ENCODE measurements around the gene MICU1. TPM values are rescaled to one million over a fixed set of nuclear protein-coding genes. Genes with fewer than 3 reads are reported as not detected.

Gene MICU1
- total RNA-seq, 1 experiment from 2014 or later: 70.5 TPM

DNA sequence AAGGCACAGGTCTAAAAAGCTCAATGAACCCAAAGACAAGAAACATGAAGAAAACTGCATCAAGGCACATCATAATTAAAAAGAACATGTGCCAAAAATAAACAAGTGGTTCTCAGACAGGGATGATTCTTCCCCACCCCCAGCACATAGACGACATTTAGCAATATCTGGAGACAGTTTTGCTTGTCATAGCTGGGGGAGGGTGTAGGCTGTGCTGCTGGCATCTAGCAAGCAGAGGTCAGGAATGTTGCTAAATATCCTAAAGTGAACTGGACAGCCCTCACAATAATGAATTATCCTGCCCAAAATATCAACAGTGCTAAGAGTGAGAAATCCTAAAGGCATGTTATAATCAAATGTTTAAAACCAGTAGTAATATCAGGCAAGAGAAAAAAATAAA, 122.6 kb downstream of the MICU1 start:
- 0 out of 2 replicates have a peak, but pooled peaks cover 3% of the 10 kb centered on the region for H3K36me3 ChIP-seq (ENCODE audit: low read depth)
- no peak overlapping the region for H3K4me3 ChIP-seq
- H3K79me2 ChIP-seq (ENCODE audit: low read depth): no peaks in the 10 kb centered on the region
- CTCF ChIA-PET: no interaction called here
- peaks cover 9% of the 10 kb centered on the region for H3K9me3 ChIP-seq (ENCODE audit: insufficient read depth, low read depth)
- H3K27ac ChIP-seq: no peak overlapping the region
- intact Hi-C loops (cut with micrococcal nuclease; ENCODE audit: unreplicated experiment): no loop called here
- no peaks in the 10 kb centered on the region for H3K9me2 ChIP-seq (ENCODE audit: insufficient read depth)
- TF ChIP-seq CTCF (conservative IDR thresholded peaks at IDR 0.05) (no peak), EZH2 (IDR thresholded peaks at IDR 0.05; ENCODE audit: low read depth) (no peak)
- no peak overlapping the region for H2AFZ ChIP-seq
- no peak overlapping the region for H3K4me2 ChIP-seq
- no peaks in the 10 kb centered on the region for H3F3A ChIP-seq (ENCODE audit: insufficient read depth, low read depth)
- H3K4me1 ChIP-seq (replicated peaks; ENCODE audit: insufficient read depth): peaks cover 7% of the 10 kb centered on the region; the same call in 1 of the 2 replicates
- H3K27me3 ChIP-seq (ENCODE audit: insufficient read depth, low read depth): no peaks in the 10 kb centered on the region
- BruUV-seq (replicated peaks): no TSS peak
- POLR2A ChIA-PET (ENCODE audit: unreplicated experiment): no interaction called here
- no peak for DNase-seq
- no peaks in the 10 kb centered on the region for H4K20me1 ChIP-seq (ENCODE audit: insufficient read depth)

DNA sequence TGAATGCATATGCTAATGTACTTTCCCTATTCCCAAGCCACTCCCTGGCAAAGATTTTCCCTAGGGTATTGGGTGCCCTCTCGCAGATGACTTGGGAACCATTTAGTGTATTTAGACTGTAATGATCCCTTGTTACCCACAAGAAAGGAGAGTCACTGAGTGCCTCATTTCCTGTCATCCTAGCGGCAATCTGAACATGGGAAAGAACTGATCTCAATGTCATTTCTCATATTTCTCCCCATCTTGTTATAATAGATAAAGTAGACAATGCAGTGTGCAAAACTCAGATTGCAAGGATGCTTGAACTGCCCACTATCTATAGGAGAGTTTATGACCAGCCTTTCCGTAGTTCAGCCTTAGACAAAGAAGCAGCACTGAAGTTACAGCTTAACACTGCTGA, 123.3 kb downstream of the MICU1 start:
- no peaks in the 10 kb centered on the region for H3K9me2 ChIP-seq (ENCODE audit: insufficient read depth)
- H3K36me3 ChIP-seq (ENCODE audit: low read depth): 0 out of 2 replicates have a peak, but pooled peaks cover 3% of the 10 kb centered on the region
- CTCF ChIA-PET: no interaction called here
- intact Hi-C loops (cut with micrococcal nuclease; ENCODE audit: unreplicated experiment): no loop called here
- H3K4me3 ChIP-seq: no peak overlapping the region
- H3K27me3 ChIP-seq (ENCODE audit: insufficient read depth, low read depth): no peaks in the 10 kb centered on the region
- no peaks in the 10 kb centered on the region for H4K20me1 ChIP-seq (ENCODE audit: insufficient read depth)
- H3K79me2 ChIP-seq (ENCODE audit: low read depth): no peaks in the 10 kb centered on the region
- no peaks in the 10 kb centered on the region for H3F3A ChIP-seq (ENCODE audit: insufficient read depth, low read depth)
- no peak overlapping the region for H3K4me2 ChIP-seq
- no peak overlapping the region for H2AFZ ChIP-seq
- no peak overlapping the region for H3K27ac ChIP-seq
- no TSS peak for BruUV-seq (replicated peaks)
- POLR2A ChIA-PET (ENCODE audit: unreplicated experiment): no interaction called here
- peaks cover 9% of the 10 kb centered on the region for H3K9me3 ChIP-seq (ENCODE audit: insufficient read depth, low read depth)
- peaks cover 7% of the 10 kb centered on the region; the same call in 1 of the 2 replicates for H3K4me1 ChIP-seq (replicated peaks; ENCODE audit: insufficient read depth)
- TF ChIP-seq CTCF (conservative IDR thresholded peaks at IDR 0.05): no peak
- TF ChIP-seq EZH2 (IDR thresholded peaks at IDR 0.05; ENCODE audit: low read depth): no peak
- DNase-seq: no peak

DNA sequence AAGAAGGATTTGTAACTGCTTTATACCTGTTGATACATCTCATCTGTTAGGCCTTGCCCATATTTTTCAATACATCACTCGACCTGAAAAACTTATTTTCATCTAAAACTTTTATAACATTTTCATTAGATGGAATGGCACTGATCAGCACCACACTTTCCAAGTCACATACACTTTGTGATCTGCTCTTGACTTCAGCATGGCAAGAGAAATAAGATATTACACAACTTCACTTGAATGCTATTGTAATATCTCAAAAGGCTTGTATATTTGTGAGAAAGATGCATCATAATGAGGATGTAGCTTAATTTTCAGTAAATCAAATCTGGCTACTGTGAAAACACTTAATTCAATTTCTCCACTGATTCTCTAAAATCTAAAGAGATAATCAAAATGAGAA, 126.2 kb downstream of the MICU1 start:
- no peaks in the 10 kb centered on the region for H3K79me2 ChIP-seq (ENCODE audit: low read depth)
- H3K36me3 ChIP-seq (ENCODE audit: low read depth): no peaks in the 10 kb centered on the region
- peaks cover 4% of the 10 kb centered on the region for H3K9me3 ChIP-seq (ENCODE audit: insufficient read depth, low read depth)
- TF ChIP-seq CTCF (conservative IDR thresholded peaks at IDR 0.05) (no peak), EZH2 (IDR thresholded peaks at IDR 0.05; ENCODE audit: low read depth) (no peak)
- no peak overlapping the region for H3K4me3 ChIP-seq
- no peaks in the 10 kb centered on the region; the same call in 1 of the 2 replicates for H3F3A ChIP-seq (ENCODE audit: insufficient read depth, low read depth)
- H2AFZ ChIP-seq: no peak overlapping the region
- DNase-seq: no peak
- no peak overlapping the region for H3K4me2 ChIP-seq
- H4K20me1 ChIP-seq (ENCODE audit: insufficient read depth): no peaks in the 10 kb centered on the region
- CTCF ChIA-PET: no interaction called here
- intact Hi-C loops (cut with micrococcal nuclease; ENCODE audit: unreplicated experiment): no loop called here
- POLR2A ChIA-PET (ENCODE audit: unreplicated experiment): interaction anchor here (0.6 kb wide), 1 partner anchor 168 kb away, joined by 6 read pairs; no protein-coding TSS in a partner anchor
- no TSS peak for BruUV-seq (replicated peaks)
- peaks cover 7% of the 10 kb centered on the region; the same call in 1 of the 2 replicates for H3K4me1 ChIP-seq (replicated peaks; ENCODE audit: insufficient read depth)
- no peaks in the 10 kb centered on the region for H3K9me2 ChIP-seq (ENCODE audit: insufficient read depth)
- no peaks in the 10 kb centered on the region for H3K27me3 ChIP-seq (ENCODE audit: insufficient read depth, low read depth)
- H3K27ac ChIP-seq: no peak overlapping the region

Measured in PC-9 (cell line).